ENCODE data around the gene ABCB10. TPM values are rescaled to one million over a fixed set of nuclear protein-coding genes. Genes with fewer than 3 reads are reported as not detected.
"Not testable (repeated sequence)": the region's sequence is repeated elsewhere in the genome, so short reads cannot be mapped to it uniquely, and the experiment has no call there.

Gene ABCB10
- total RNA-seq, 1 donor: 12.1 TPM

- Histone ChIP-seq H3K4me3 (ENCODE audit: low read length) (no peak overlapping the region), H3K27me3 (ENCODE audit: insufficient read depth, low read length) (no peaks in the 10 kb centered on the region), H3K4me1 (ENCODE audit: insufficient read depth, low read length) (no peaks in the 10 kb centered on the region), H3K9me3 (ENCODE audit: low read depth, low read length) (no peaks in the 10 kb centered on the region)
These were observed 31.8 kb downstream of the ABCB10 start for GRCh38 chr1:229526695-229527094.

GRCh38 chr1:229523052-229523451 is 35.5 kb downstream of the ABCB10 start:
- H3K4me1 ChIP-seq (ENCODE audit: insufficient read depth, low read length): no peaks in the 10 kb centered on the region
- no peaks in the 10 kb centered on the region for H3K27me3 ChIP-seq (ENCODE audit: insufficient read depth, low read length)
- H3K9me3 ChIP-seq (ENCODE audit: low read depth, low read length): no peaks in the 10 kb centered on the region
- H3K4me3 ChIP-seq (ENCODE audit: low read length): no peak overlapping the region

- H3K9me3 ChIP-seq (ENCODE audit: low read depth, low read length): no peaks in the 10 kb centered on the region
- H3K27me3 ChIP-seq (ENCODE audit: insufficient read depth, low read length): no peaks in the 10 kb centered on the region
- H3K4me1 ChIP-seq (ENCODE audit: insufficient read depth, low read length): no peaks in the 10 kb centered on the region
- H3K4me3 ChIP-seq (ENCODE audit: low read length): no peak overlapping the region
These were observed 43.8 kb downstream of the ABCB10 start for GRCh38 chr1:229514578-229515275.

GRCh38 chr1:229511625-229512024 is 46.9 kb downstream of the ABCB10 start:
- not testable (repeated sequence) for H3K27me3 ChIP-seq (ENCODE audit: insufficient read depth, low read length); H3K9me3 ChIP-seq (ENCODE audit: low read depth, low read length); H3K4me3 ChIP-seq (ENCODE audit: low read length)
- H3K4me1 ChIP-seq (ENCODE audit: insufficient read depth, low read length): peaks cover 16% of the 10 kb centered on the region

GRCh38 chr1:229511201-229511600 is 47.3 kb downstream of the ABCB10 start:
- not testable (repeated sequence) for H3K4me3 ChIP-seq (ENCODE audit: low read length); H3K27me3 ChIP-seq (ENCODE audit: insufficient read depth, low read length); H3K9me3 ChIP-seq (ENCODE audit: low read depth, low read length)
- H3K4me1 ChIP-seq (ENCODE audit: insufficient read depth, low read length): peaks cover 19% of the 10 kb centered on the region

- Histone ChIP-seq H3K4me3 (ENCODE audit: low read length) (no peak overlapping the region), H3K9me3 (ENCODE audit: low read depth, low read length) (no peaks in the 10 kb centered on the region), H3K27me3 (ENCODE audit: insufficient read depth, low read length) (no peaks in the 10 kb centered on the region), H3K4me1 (ENCODE audit: insufficient read depth, low read length) (peaks cover 19% of the 10 kb centered on the region)
These were observed 48.9 kb downstream of the ABCB10 start for GRCh38 chr1:229509576-229509975.

GRCh38 chr1:229508823-229509337 is 49.6 kb downstream of the ABCB10 start:
- H3K4me3 ChIP-seq (ENCODE audit: low read length): peak overlapping the region; percentile 94

GRCh38 chr1:229507951-229508822 is 50.3 kb downstream of the ABCB10 start, which contains the start of gene NUP133:
NUP133 (minus strand) TSS chr1:229508341; CDS start chr1:229508249, 92 bp downstream.
- Histone ChIP-seq H3K4me3 (ENCODE audit: low read length) (peak within 1 kb of the TSS; percentile 94), H3K27me3 (ENCODE audit: insufficient read depth, low read length) (no peaks in the 10 kb centered on the region), H3K9me3 (ENCODE audit: low read depth, low read length) (no peaks in the 10 kb centered on the region), H3K4me1 (ENCODE audit: insufficient read depth, low read length) (peaks cover 19% of the 10 kb centered on the region)

More at GRCh38 chr1:229508823-229509337, 49.6 kb downstream of the ABCB10 start:
- peaks cover 19% of the 10 kb centered on the region for H3K4me1 ChIP-seq (ENCODE audit: insufficient read depth, low read length)
- no peaks in the 10 kb centered on the region for H3K9me3 ChIP-seq (ENCODE audit: low read depth, low read length)
- H3K27me3 ChIP-seq (ENCODE audit: insufficient read depth, low read length): no peaks in the 10 kb centered on the region

GRCh38 chr1:229507502-229507901 is 51.0 kb downstream of the ABCB10 start:
- H3K9me3 ChIP-seq (ENCODE audit: low read depth, low read length): no peaks in the 10 kb centered on the region
- H3K4me1 ChIP-seq (ENCODE audit: insufficient read depth, low read length): peaks cover 19% of the 10 kb centered on the region
- H3K4me3 ChIP-seq (ENCODE audit: low read length): peak overlapping the region; percentile 94
- H3K27me3 ChIP-seq (ENCODE audit: insufficient read depth, low read length): no peaks in the 10 kb centered on the region

- Histone ChIP-seq H3K4me3 (ENCODE audit: low read length) (no peak overlapping the region), H3K9me3 (ENCODE audit: low read depth, low read length) (no peaks in the 10 kb centered on the region), H3K4me1 (ENCODE audit: insufficient read depth, low read length) (peaks cover 19% of the 10 kb centered on the region), H3K27me3 (ENCODE audit: insufficient read depth, low read length) (no peaks in the 10 kb centered on the region)
These were observed 51.9 kb downstream of the ABCB10 start for GRCh38 chr1:229506633-229507032.

- no peak overlapping the region for H3K4me3 ChIP-seq (ENCODE audit: low read length)
- no peaks in the 10 kb centered on the region for H3K27me3 ChIP-seq (ENCODE audit: insufficient read depth, low read length)
- H3K4me1 ChIP-seq (ENCODE audit: insufficient read depth, low read length): no peaks in the 10 kb centered on the region
- no peaks in the 10 kb centered on the region for H3K9me3 ChIP-seq (ENCODE audit: low read depth, low read length)
These were observed 62.7 kb downstream of the ABCB10 start for GRCh38 chr1:229495782-229496181.

- H3K27me3 ChIP-seq (ENCODE audit: insufficient read depth, low read length): no peaks in the 10 kb centered on the region
- no peaks in the 10 kb centered on the region for H3K4me1 ChIP-seq (ENCODE audit: insufficient read depth, low read length)
- no peak overlapping the region for H3K4me3 ChIP-seq (ENCODE audit: low read length)
- no peaks in the 10 kb centered on the region for H3K9me3 ChIP-seq (ENCODE audit: low read depth, low read length)
These were observed 71.3 kb downstream of the ABCB10 start for GRCh38 chr1:229487181-229487580.

GRCh38 chr1:229485318-229485717 is 73.2 kb downstream of the ABCB10 start:
- Histone ChIP-seq H3K27me3 (ENCODE audit: insufficient read depth, low read length) (no peaks in the 10 kb centered on the region), H3K4me1 (ENCODE audit: insufficient read depth, low read length) (peaks cover 5% of the 10 kb centered on the region), H3K4me3 (ENCODE audit: low read length) (no peak overlapping the region), H3K9me3 (ENCODE audit: low read depth, low read length) (no peaks in the 10 kb centered on the region)

GRCh38 chr1:229482511-229482910 is 76.0 kb downstream of the ABCB10 start:
- no peaks in the 10 kb centered on the region for H3K27me3 ChIP-seq (ENCODE audit: insufficient read depth, low read length)
- peaks cover 13% of the 10 kb centered on the region for H3K4me1 ChIP-seq (ENCODE audit: insufficient read depth, low read length)
- no peaks in the 10 kb centered on the region for H3K9me3 ChIP-seq (ENCODE audit: low read depth, low read length)
- H3K4me3 ChIP-seq (ENCODE audit: low read length): no peak overlapping the region

- H3K9me3 ChIP-seq (ENCODE audit: low read depth, low read length): no peaks in the 10 kb centered on the region
- no peaks in the 10 kb centered on the region for H3K27me3 ChIP-seq (ENCODE audit: insufficient read depth, low read length)
- H3K4me3 ChIP-seq (ENCODE audit: low read length): no peak overlapping the region
- H3K4me1 ChIP-seq (ENCODE audit: insufficient read depth, low read length): peaks cover 13% of the 10 kb centered on the region
These were observed 78.0 kb downstream of the ABCB10 start for GRCh38 chr1:229480495-229480894.
